ENCODE results near the gene PLD1. TPM values are rescaled to one million over a fixed set of nuclear protein-coding genes. Genes with fewer than 3 reads are reported as not detected.
A peak's percentile ranks its signal among the peaks of the same experiment; 100 is the strongest.
"Not testable (repeated sequence)": the region's sequence is repeated elsewhere in the genome, so short reads cannot be mapped to it uniquely, and the experiment has no call there.

The PLD1 gene
- total RNA-seq: 1.0 and 1.1 TPM in 2 replicates

GRCh38 chr3:171809861-171810628, at the start of gene PLD1:
Gene PLD1, minus strand, starts transcription at chr3:171810483. Its CDS starts 72,432 bp downstream, at chr3:171738051.
- Mint-ChIP-seq H3K4me1 (ENCODE audit: low read depth) (peaks cover 43% of the 10 kb centered on the region), H3K4me3 (ENCODE audit: low read depth) (peak within 1 kb of the TSS; percentile 77), H3K9me3 (no peaks in the 10 kb centered on the region), H3K27ac (peak within 1 kb of the TSS; percentile 47), H3K36me3 (ENCODE audit: low read depth) (no peaks in the 10 kb centered on the region), H3K27me3 (ENCODE audit: low read depth) (peaks cover 24% of the 10 kb centered on the region)
- DNase-seq (ENCODE audit: low spot score): peak; percentile 51
- intact Hi-C loops (cut with micrococcal nuclease): loop anchor here (5.0 to 10.0 kb wide), 5 partner anchors 67 to 705 kb away; partner anchors contain the start of gene FNDC3B

GRCh38 chr3:171858770-171859169, 48.5 kb upstream of the PLD1 start:
- intact Hi-C loops (cut with micrococcal nuclease); DNase-seq (ENCODE audit: low spot score); H3K4me1 Mint-ChIP-seq (ENCODE audit: low read depth); H3K4me3 Mint-ChIP-seq (ENCODE audit: low read depth); H3K27ac Mint-ChIP-seq; H3K36me3 Mint-ChIP-seq (ENCODE audit: low read depth); H3K27me3 Mint-ChIP-seq (ENCODE audit: low read depth): not testable (repeated sequence)
- peaks cover 25% of the 10 kb centered on the region for H3K9me3 Mint-ChIP-seq

GRCh38 chr3:171854649-171855305, 44.5 kb upstream of the PLD1 start:
- DNase-seq (ENCODE audit: low spot score): no peak
- H3K9me3 Mint-ChIP-seq: peaks cover 36% of the 10 kb centered on the region
- H3K27ac Mint-ChIP-seq: no peak overlapping the region
- H3K4me1 Mint-ChIP-seq (ENCODE audit: low read depth): no peaks in the 10 kb centered on the region
- peaks cover 2% of the 10 kb centered on the region for H3K36me3 Mint-ChIP-seq (ENCODE audit: low read depth)
- H3K4me3 Mint-ChIP-seq (ENCODE audit: low read depth): no peak overlapping the region
- peaks cover 11% of the 10 kb centered on the region for H3K27me3 Mint-ChIP-seq (ENCODE audit: low read depth)
- intact Hi-C loops (cut with micrococcal nuclease): no loop called here

GRCh38 chr3:171851660-171852058, 41.4 kb upstream of the PLD1 start:
- DNase-seq (ENCODE audit: low spot score): no peak
- H3K4me3 Mint-ChIP-seq (ENCODE audit: low read depth): no peak overlapping the region
- H3K27ac Mint-ChIP-seq: no peak overlapping the region
- H3K9me3 Mint-ChIP-seq: peaks cover 24% of the 10 kb centered on the region
- H3K36me3 Mint-ChIP-seq (ENCODE audit: low read depth): peaks cover 5% of the 10 kb centered on the region
- intact Hi-C loops (cut with micrococcal nuclease): no loop called here
- H3K27me3 Mint-ChIP-seq (ENCODE audit: low read depth): peaks cover 11% of the 10 kb centered on the region
- peaks cover 11% of the 10 kb centered on the region for H3K4me1 Mint-ChIP-seq (ENCODE audit: low read depth)

- H3K27ac Mint-ChIP-seq: no peak overlapping the region
- H3K27me3 Mint-ChIP-seq (ENCODE audit: low read depth): peaks cover 11% of the 10 kb centered on the region
- H3K9me3 Mint-ChIP-seq: peaks cover 24% of the 10 kb centered on the region
- H3K4me1 Mint-ChIP-seq (ENCODE audit: low read depth): peaks cover 17% of the 10 kb centered on the region
- intact Hi-C loops (cut with micrococcal nuclease): no loop called here
- no peak for DNase-seq (ENCODE audit: low spot score)
- no peak overlapping the region for H3K4me3 Mint-ChIP-seq (ENCODE audit: low read depth)
- peaks cover 6% of the 10 kb centered on the region for H3K36me3 Mint-ChIP-seq (ENCODE audit: low read depth)
Observed at GRCh38 chr3:171850960-171851659, 40.8 kb upstream of the PLD1 start.

- H3K27ac Mint-ChIP-seq: no peak overlapping the region
- peaks cover 9% of the 10 kb centered on the region for H3K36me3 Mint-ChIP-seq (ENCODE audit: low read depth)
- no peak for DNase-seq (ENCODE audit: low spot score)
- peaks cover 11% of the 10 kb centered on the region for H3K27me3 Mint-ChIP-seq (ENCODE audit: low read depth)
- intact Hi-C loops (cut with micrococcal nuclease): no loop called here
- no peak overlapping the region for H3K4me3 Mint-ChIP-seq (ENCODE audit: low read depth)
- H3K4me1 Mint-ChIP-seq (ENCODE audit: low read depth): peaks cover 23% of the 10 kb centered on the region
- peaks cover 24% of the 10 kb centered on the region for H3K9me3 Mint-ChIP-seq
Observed at GRCh38 chr3:171850320-171850959, 40.2 kb upstream of the PLD1 start.

- peaks cover 24% of the 10 kb centered on the region for H3K4me1 Mint-ChIP-seq (ENCODE audit: low read depth)
- no peak for DNase-seq (ENCODE audit: low spot score)
- no peak overlapping the region for H3K27ac Mint-ChIP-seq
- H3K9me3 Mint-ChIP-seq: peaks cover 24% of the 10 kb centered on the region
- intact Hi-C loops (cut with micrococcal nuclease): loop anchor here (10.0 kb wide), 2 partner anchors 185 to 255 kb away; partner anchors contain the start of gene FNDC3B
- H3K27me3 Mint-ChIP-seq (ENCODE audit: low read depth): peaks cover 11% of the 10 kb centered on the region
- H3K36me3 Mint-ChIP-seq (ENCODE audit: low read depth): peaks cover 9% of the 10 kb centered on the region
- H3K4me3 Mint-ChIP-seq (ENCODE audit: low read depth): no peak overlapping the region
Observed at GRCh38 chr3:171849617-171850319, 39.5 kb upstream of the PLD1 start.

- Mint-ChIP-seq H3K4me3 (ENCODE audit: low read depth) (no peak overlapping the region), H3K9me3 (peaks cover 5% of the 10 kb centered on the region), H3K27ac (no peak overlapping the region), H3K4me1 (ENCODE audit: low read depth) (peaks cover 24% of the 10 kb centered on the region), H3K27me3 (ENCODE audit: low read depth) (peaks cover 11% of the 10 kb centered on the region), H3K36me3 (ENCODE audit: low read depth) (peaks cover 7% of the 10 kb centered on the region)
- intact Hi-C loops (cut with micrococcal nuclease): loop anchor here (2.0 to 10.0 kb wide), 3 partner anchors 29 to 257 kb away; partner anchors contain the start of gene FNDC3B
- no peak for DNase-seq (ENCODE audit: low spot score)
Observed at GRCh38 chr3:171847595-171848259, 37.4 kb upstream of the PLD1 start.

- H3K36me3 Mint-ChIP-seq (ENCODE audit: low read depth): peaks cover 7% of the 10 kb centered on the region
- peaks cover 24% of the 10 kb centered on the region for H3K4me1 Mint-ChIP-seq (ENCODE audit: low read depth)
- peaks cover 11% of the 10 kb centered on the region for H3K27me3 Mint-ChIP-seq (ENCODE audit: low read depth)
- intact Hi-C loops (cut with micrococcal nuclease): loop anchor here (2.0 to 10.0 kb wide), 3 partner anchors 30 to 258 kb away; partner anchors contain the start of gene FNDC3B
- DNase-seq (ENCODE audit: low spot score): no peak
- H3K27ac Mint-ChIP-seq: peak overlapping the region; percentile 84
- H3K9me3 Mint-ChIP-seq: peaks cover 3% of the 10 kb centered on the region
- H3K4me3 Mint-ChIP-seq (ENCODE audit: low read depth): peak overlapping the region; percentile 47
Observed at GRCh38 chr3:171847133-171847532, 36.9 kb upstream of the PLD1 start.

- Mint-ChIP-seq H3K4me1 (ENCODE audit: low read depth) (peaks cover 24% of the 10 kb centered on the region), H3K27me3 (ENCODE audit: low read depth) (peaks cover 12% of the 10 kb centered on the region), H3K4me3 (ENCODE audit: low read depth) (peak overlapping the region; percentile 47), H3K27ac (peak overlapping the region; percentile 84), H3K9me3 (peaks cover 3% of the 10 kb centered on the region), H3K36me3 (ENCODE audit: low read depth) (peaks cover 7% of the 10 kb centered on the region)
- intact Hi-C loops (cut with micrococcal nuclease): loop anchor here (1.0 to 10.0 kb wide), 4 partner anchors 30 to 258 kb away; partner anchors contain the start of gene FNDC3B
- no peak for DNase-seq (ENCODE audit: low spot score)
Observed at GRCh38 chr3:171846597-171846996, 36.3 kb upstream of the PLD1 start.

GRCh38 chr3:171845481-171846284, 35.4 kb upstream of the PLD1 start:
- H3K4me1 Mint-ChIP-seq (ENCODE audit: low read depth): peaks cover 24% of the 10 kb centered on the region
- peaks cover 12% of the 10 kb centered on the region for H3K27me3 Mint-ChIP-seq (ENCODE audit: low read depth)
- H3K27ac Mint-ChIP-seq: peak overlapping the region; percentile 41
- no peak overlapping the region for H3K4me3 Mint-ChIP-seq (ENCODE audit: low read depth)
- peaks cover 7% of the 10 kb centered on the region for H3K36me3 Mint-ChIP-seq (ENCODE audit: low read depth)
- intact Hi-C loops (cut with micrococcal nuclease): loop anchor here (1.0 to 10.0 kb wide), 4 partner anchors 31 to 259 kb away; partner anchors contain the start of gene FNDC3B
- no peak for DNase-seq (ENCODE audit: low spot score)
- H3K9me3 Mint-ChIP-seq: peaks cover 3% of the 10 kb centered on the region

Data from activated T-helper 2 cell treated with anti-CD3 and anti-CD28 coated beads, Interferon-gamma antibody, Interleukin-2, Interleukin-4, amounts not matched to agents 10 μg/mL and 5 μg/mL and 100 μg/mL, durations not matched to agents 14 hours and 24 hours and 36 hours (primary cell).